SH-SY5Y (cell line): ENCODE results near the gene PDE6G.

Source experiments
- GATA2 ChIP-seq: IDR thresholded peaks from 2 replicates; pipeline ENCODE4 v1.6.1; 2011; ENCODE audit warnings: mild to moderate bottlenecking, low read depth, low read length
- GATA3 ChIP-seq: IDR thresholded peaks from 2 replicates; pipeline ENCODE4 v1.6.1; 2011; ENCODE audit warnings: low read depth, mild to moderate bottlenecking, low read length, moderate library complexity

GRCh38 chr17:81660441-81660840, 4.1 kb upstream of the PDE6G start:
- no peak for TF ChIP-seq GATA2
- no peak for TF ChIP-seq GATA3
